Left ventricle myocardium superior (tissue), 1 donor: ENCODE results near the gene FNDC11. TPM values are rescaled to one million over a fixed set of nuclear protein-coding genes. Genes with fewer than 3 reads are reported as not detected.

Source experiments
- ATAC-seq: fragments of 200-7000 bp; cut with Tn5 transposase; one replicate; pipeline ENCODE4 v1.9.1; 2020; ENCODE audit warnings: mild to moderate bottlenecking, moderate library complexity
- DNase-seq: peaks from one replicate; pipeline ENCODE4 v3.0.0-alpha.2; 2020
- intact Hi-C: fragments of 100-400 bp; cut with micrococcal nuclease; formaldehyde crosslinking; loops from one replicate; pipeline ENCODE4 v1.11.0; 2022
- total RNA-seq: library from RNA; stranded (reverse); fragmentation: NEBNext Ultra II Directional; extraction: Animal tissue kit (Norgen Biotek cat#: 25700); gene quantifications from one replicate; pipeline ENCODE4 v1.2.1, GENCODE V29; 2021
- donor health status: DM: no; HTN: yes; CAD: no; lungs with severe emphysema.

Gene FNDC11
- total RNA-seq, 1 donor from 2014 or later, result 0.15 TPM

- peak; percentile 22 for ATAC-seq
- no peak for DNase-seq
- intact Hi-C loops, result no loop called here
Observed at GRCh38 chr20:63573647-63574131, 19.7 kb downstream of the FNDC11 start.

DNA sequence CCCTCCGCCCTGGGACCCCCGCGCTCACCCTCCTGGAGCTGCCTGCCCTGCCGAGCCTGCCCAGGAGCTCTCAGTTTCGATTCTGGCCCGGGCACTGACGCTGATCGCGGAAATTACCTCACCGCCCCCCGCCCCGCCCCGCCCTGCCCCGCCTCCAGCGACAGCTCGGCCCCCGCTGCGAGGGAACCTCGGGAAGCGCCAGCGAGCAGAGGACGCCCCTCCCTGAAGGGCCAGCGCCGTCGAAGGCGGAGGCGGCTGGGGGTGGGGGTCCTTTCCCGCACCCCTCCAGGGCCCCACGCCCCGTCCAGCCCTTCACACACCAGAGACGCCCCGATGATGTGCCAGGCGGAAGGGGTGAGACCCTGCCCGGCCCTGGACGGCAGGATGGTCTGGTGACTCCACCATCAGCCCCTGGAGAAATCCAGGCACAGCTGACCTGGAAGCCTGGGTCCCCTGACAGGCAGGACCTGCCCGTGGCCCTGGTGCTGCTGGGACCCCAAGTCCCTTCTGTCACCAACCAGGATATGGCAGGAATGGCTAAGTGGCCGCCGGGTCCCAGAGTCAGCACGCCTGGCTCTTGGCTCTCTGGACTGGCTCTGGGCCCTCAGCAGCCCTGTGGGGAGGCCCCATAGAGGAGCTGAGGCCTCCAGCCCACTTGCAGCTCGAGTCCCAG, 20.3 kb downstream of the FNDC11 start, which contains the start of gene HELZ2:
Gene HELZ2, minus strand, starts transcription at position 84 of the 673 bp plus-strand sequence. CDS start 1,854 bp downstream, outside the sequence.
- peak; percentile 86 for DNase-seq
- peak; percentile 81 for ATAC-seq
- intact Hi-C loops, result no loop called here

GRCh38 chr20:63574829-63575743, 21.1 kb downstream of the FNDC11 start:
- intact Hi-C loops, result no loop called here
- ATAC-seq, result no peak
- no peak for DNase-seq

- ATAC-seq, result no peak
- DNase-seq, result no peak
- intact Hi-C loops, result no loop called here
Observed at GRCh38 chr20:63576311-63576710, 22.4 kb downstream of the FNDC11 start.

DNA sequence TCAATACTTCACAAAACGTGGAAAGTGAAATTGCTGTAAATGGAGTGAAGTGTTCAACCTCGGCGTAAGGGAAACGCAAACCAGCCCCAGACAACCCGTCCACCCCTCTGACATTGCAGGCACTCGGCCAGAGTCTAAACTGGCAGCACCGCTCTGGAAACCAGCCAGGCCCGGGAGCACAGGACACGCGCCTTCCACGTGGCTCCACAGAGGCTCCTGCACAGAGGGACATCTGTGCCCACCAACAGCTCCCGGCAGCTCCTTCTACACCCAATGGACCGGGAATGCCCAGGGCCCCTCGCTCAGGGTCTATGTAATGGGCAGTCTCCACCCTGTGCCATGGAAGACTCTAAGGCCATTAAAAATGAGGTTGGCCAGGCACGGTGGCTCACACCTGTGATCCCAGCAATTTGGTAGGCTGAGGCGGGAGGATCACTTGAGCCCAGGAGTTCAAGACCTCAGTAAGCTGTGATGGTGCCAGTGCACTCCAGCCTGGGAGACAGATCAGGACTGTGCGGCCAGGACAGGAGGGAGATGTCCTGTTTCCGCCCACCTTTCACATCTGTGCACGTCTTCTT, 23.4 kb downstream of the FNDC11 start:
- ATAC-seq, result peak; percentile 66
- intact Hi-C loops, result no loop called here

GRCh38 chr20:63578224-63579016, 24.5 kb downstream of the FNDC11 start:
- intact Hi-C loops, result no loop called here
- DNase-seq, result no peak
- no peak for ATAC-seq

More for the DNA sequence above, 23.4 kb downstream of the FNDC11 start:
- DNase-seq, result peak; percentile 90

GRCh38 chr20:63579017-63579694, 25.2 kb downstream of the FNDC11 start:
- no peak for DNase-seq
- intact Hi-C loops, result no loop called here
- no peak for ATAC-seq

DNA sequence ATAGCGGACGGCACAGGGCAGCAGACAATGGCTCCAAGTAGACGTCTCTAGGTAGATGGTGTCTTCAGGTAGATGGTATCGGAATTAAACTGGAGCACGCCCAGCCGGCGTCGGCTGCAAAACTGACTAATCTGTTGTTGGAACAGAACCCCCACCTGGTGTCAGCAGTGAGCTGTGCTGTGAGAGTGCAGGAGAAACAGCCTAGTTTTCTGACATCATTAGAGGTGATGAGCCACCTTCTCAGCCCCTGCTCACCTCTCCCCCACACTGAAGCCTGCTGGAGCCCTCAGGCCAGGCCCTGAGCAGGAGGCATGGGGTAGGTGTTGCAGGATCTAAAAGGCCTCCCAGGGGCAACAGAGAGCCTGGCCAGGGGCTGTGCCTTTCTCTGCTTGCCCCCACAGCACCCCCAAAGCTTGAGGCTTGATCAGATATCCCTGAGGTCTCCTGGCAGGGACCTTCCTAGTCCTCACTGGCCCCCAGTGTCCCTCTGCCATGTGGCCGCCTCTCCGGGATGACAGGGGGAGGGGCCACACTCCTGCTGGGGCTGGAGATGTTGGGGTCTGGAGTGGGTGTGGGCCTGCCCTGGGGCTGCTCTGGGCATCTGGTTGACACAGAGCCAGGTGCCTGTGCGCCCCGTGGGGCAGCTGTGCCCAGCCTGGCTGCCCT, 27.0 kb downstream of the FNDC11 start:
- DNase-seq (no peak), ATAC-seq (no peak)
- intact Hi-C loops, result no loop called here

DNA sequence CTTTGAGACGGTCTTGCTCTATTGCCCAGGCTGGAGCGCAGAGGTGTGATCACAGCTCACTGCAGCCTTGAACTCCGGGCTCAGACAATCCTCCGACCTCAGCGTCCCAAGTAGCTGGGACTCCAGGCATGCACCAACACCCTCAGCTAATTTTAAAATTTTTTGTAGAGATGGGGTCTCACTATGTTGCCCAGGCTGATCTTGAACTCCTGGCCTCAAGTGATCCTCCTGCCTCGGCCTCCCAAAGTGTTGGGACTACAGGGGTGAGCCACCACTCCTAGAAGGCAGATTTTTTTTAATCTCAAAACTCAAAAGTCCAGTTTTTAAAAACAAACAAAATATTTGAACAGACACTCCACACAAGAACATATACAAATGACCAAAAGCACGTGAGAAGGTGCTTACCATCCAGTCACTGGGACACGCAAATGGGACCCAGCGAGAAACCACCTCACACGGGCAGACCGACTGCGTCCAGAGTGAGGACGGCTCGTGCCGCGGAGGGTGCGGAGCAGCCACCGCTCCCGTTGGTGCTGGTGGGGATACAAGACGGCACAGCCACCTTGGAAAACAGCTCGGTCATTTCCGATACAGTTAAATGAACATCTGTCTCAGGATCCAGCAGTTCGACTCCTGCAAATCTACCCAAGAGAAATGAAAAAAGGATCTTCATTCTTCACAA, 28.6 kb downstream of the FNDC11 start:
- no peak for ATAC-seq
- intact Hi-C loops, result no loop called here
- DNase-seq, result no peak

GRCh38 chr20:63585616-63586565, 31.9 kb downstream of the FNDC11 start:
- intact Hi-C loops, result no loop called here
- peak; percentile 55 for ATAC-seq
- no peak for DNase-seq

- intact Hi-C loops, result no loop called here
- ATAC-seq (no peak), DNase-seq (no peak)
Observed at GRCh38 chr20:63586797-63587196, 32.8 kb downstream of the FNDC11 start.

GRCh38 chr20:63587256-63587655, 33.3 kb downstream of the FNDC11 start:
- intact Hi-C loops, result no loop called here
- DNase-seq, result no peak
- ATAC-seq, result no peak

GRCh38 chr20:63587776-63588591, 34.0 kb downstream of the FNDC11 start:
- ATAC-seq (peak; percentile 11), DNase-seq (no peak)
- intact Hi-C loops, result no loop called here

DNA sequence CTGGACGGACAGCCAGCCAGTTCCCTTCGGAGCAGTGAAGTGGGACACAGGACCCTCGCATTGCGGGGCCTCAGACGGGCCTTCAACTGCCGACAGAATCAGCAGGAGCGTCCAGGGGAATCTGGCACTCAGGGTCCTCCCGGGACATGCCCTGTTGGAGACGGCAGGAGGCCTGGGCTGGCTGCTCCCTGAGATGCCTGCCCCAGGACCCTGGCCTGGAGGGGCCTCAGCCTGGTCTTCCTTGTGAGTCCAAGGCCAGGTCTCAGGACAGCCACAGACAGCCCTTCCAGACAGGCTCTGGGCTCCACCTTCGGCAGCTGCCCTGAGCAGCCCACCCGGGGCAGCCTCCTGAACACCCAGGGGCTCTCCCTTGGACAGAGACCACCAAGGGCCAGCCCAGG, 34.7 kb downstream of the FNDC11 start:
- DNase-seq (no peak), ATAC-seq (no peak)
- intact Hi-C loops, result no loop called here
